HG03064 (cell line): ENCODE results near the gene CFAP77.

Source experiments
- ATAC-seq: cut with Tn5 transposase; IDR thresholded peaks from one replicate; pipeline ENCODE4 v1.9.1; 2021; ENCODE audit warnings: low read depth; ENCODE audit not compliant: unreplicated experiment

The CFAP77 gene

GRCh38 chr9:132589148-132590036 is 179.4 kb downstream of the CFAP77 start:
- ATAC-seq: no peak

- ATAC-seq: no peak
Observed at GRCh38 chr9:132590037-132590317, 180.0 kb downstream of the CFAP77 start.

- ATAC-seq: no peak
Observed at GRCh38 chr9:132590318-132591182, 180.5 kb downstream of the CFAP77 start.

GRCh38 chr9:132591244-132591643 is 181.2 kb downstream of the CFAP77 start:
- no peak for ATAC-seq

GRCh38 chr9:132591751-132592314 is 181.8 kb downstream of the CFAP77 start:
- ATAC-seq: no peak

- no peak for ATAC-seq
Observed at GRCh38 chr9:132592451-132592850, 182.4 kb downstream of the CFAP77 start.

GRCh38 chr9:132594412-132594811 is 184.4 kb downstream of the CFAP77 start:
- ATAC-seq: no peak

- no peak for ATAC-seq
Observed at GRCh38 chr9:132595319-132595718, 185.3 kb downstream of the CFAP77 start.

- ATAC-seq: no peak
Observed at GRCh38 chr9:132596200-132596599, 186.2 kb downstream of the CFAP77 start.

- no peak for ATAC-seq
Observed at GRCh38 chr9:132597073-132597775, 187.2 kb downstream of the CFAP77 start.

- no peak for ATAC-seq
Observed at GRCh38 chr9:132600326-132600984, 190.4 kb downstream of the CFAP77 start.

GRCh38 chr9:132602207-132602606 is 192.2 kb downstream of the CFAP77 start:
- ATAC-seq: no peak

GRCh38 chr9:132605387-132605786 is 195.4 kb downstream of the CFAP77 start:
- no peak for ATAC-seq

GRCh38 chr9:132606066-132606465 is 196.1 kb downstream of the CFAP77 start:
- ATAC-seq: no peak

- ATAC-seq: no peak
Observed at GRCh38 chr9:132609184-132609583, 199.2 kb downstream of the CFAP77 start.

GRCh38 chr9:132609829-132610228 is 199.8 kb downstream of the CFAP77 start:
- ATAC-seq: no peak

GRCh38 chr9:132610661-132611060 is 200.7 kb downstream of the CFAP77 start:
- ATAC-seq: no peak

GRCh38 chr9:132614324-132614723 is 204.3 kb downstream of the CFAP77 start:
- ATAC-seq: no peak

GRCh38 chr9:132615774-132616173 is 205.8 kb downstream of the CFAP77 start:
- no peak for ATAC-seq

- ATAC-seq: no peak
Observed at GRCh38 chr9:132616725-132617124, 206.7 kb downstream of the CFAP77 start.
